A549 (cell line): ENCODE results near the gene DNAH17. TPM values are rescaled to one million over a fixed set of nuclear protein-coding genes. Genes with fewer than 3 reads are reported as not detected.

ENCODE experiments used
- ATAC-seq, 2 experiments: fragments of 200-7000 bp in 1 of 2; fragments of >200 bp in 1 of 2; cut with Nextera tagmentation in 1 of 2; cut with Tn5 transposase in 1 of 2; 3 replicates each; pipeline versions ENCODE4 v1.8.0 to v1.9.1; 2018 to 2020; ENCODE audit warnings: mild to moderate bottlenecking in 1 of 2, moderate library complexity in 1 of 2
- CTCF ChIA-PET: fragments of 300-600 bp; sonication (Branson Sonifier 250); formaldehyde crosslinking; extraction: SDS; loops from one replicate; lab custom pipeline; 2021; ENCODE audit warnings: antibody characterized with exemption, inconsistent platforms; lab: Yijun Ruan, JAX
- POLR2A ChIA-PET: fragments of 350-600 bp; formaldehyde crosslinking; extraction: SDS; loops from one replicate; lab custom pipeline; 2021; ENCODE audit warnings: antibody characterized with exemption, inconsistent platforms; lab: Yijun Ruan, JAX
- DNase-seq, 2 experiments: peaks; one replicate each; pipeline versions ENCODE4 v3.0.0 to v3.0.0-alpha.2; 2011 to 2016; ENCODE audit warnings: low read depth in 1 of 2, low spot score in 1 of 2
- FAIRE-seq: peaks from 2 replicates; lab custom pipeline; 2011; peaks lifted over from hg19 to GRCh38; lab: Jason Lieb, UNC
- H3K27ac ChIP-seq, 2 experiments: fragments of >200 bp; sonication (Bioruptor Twin); formaldehyde crosslinking; 3 replicates each; pipeline ENCODE4 v1.5.1; 2016 to 2017
- H3K4me1 ChIP-seq: fragments of >200 bp; sonication (Bioruptor Twin); formaldehyde crosslinking; 3 replicates; pipeline ENCODE4 v1.6.1; 2016
- H3K4me2 ChIP-seq: fragments of >200 bp; sonication (Bioruptor Twin); formaldehyde crosslinking; 3 replicates; pipeline ENCODE4 v1.6.1; 2016
- H3K4me3 ChIP-seq: fragments of >200 bp; sonication (Bioruptor Twin); formaldehyde crosslinking; 3 replicates; pipeline ENCODE4 v1.5.1; 2016
- H3K9me3 ChIP-seq: fragments of >200 bp; sonication (Bioruptor Twin); formaldehyde crosslinking; 3 replicates; pipeline ENCODE4 v1.6.1; 2016
- BCL3 ChIP-seq: fragments of >200 bp; sonication (Bioruptor Twin); formaldehyde crosslinking; IDR thresholded peaks from 3 replicates; pipeline ENCODE4 v1.6.1; 2016
- CBX8 ChIP-seq: fragments of 200-600 bp; sonication (generic); IDR thresholded peaks from 2 replicates; pipeline ENCODE4 v1.6.1; 2016
- CHD2 ChIP-seq: fragments of 150-350 bp; IDR thresholded peaks from 2 replicates; pipeline ENCODE4 v1.6.1; 2014; ENCODE audit warnings: low read length; ENCODE audit not compliant: partially characterized antibody
- CHD4 ChIP-seq: fragments of 200-600 bp; sonication (generic); IDR thresholded peaks from 2 replicates; pipeline ENCODE4 v1.6.1; 2016; ENCODE audit warnings: antibody characterized with exemption, mild to moderate bottlenecking, borderline replicate concordance
- EHF ChIP-seq: fragments of 250-450 bp; sonication (Bioruptor Pico); IDR thresholded peaks from 2 replicates; pipeline ENCODE4 v1.5.0; 2020; ENCODE audit warnings: mild to moderate bottlenecking
- EHMT2 ChIP-seq: fragments of 200-600 bp; sonication (generic); IDR thresholded peaks from 2 replicates; pipeline ENCODE4 v1.6.1; 2016; ENCODE audit warnings: antibody characterized with exemption, low read depth, mild to moderate bottlenecking, moderate library complexity
- ESRRA ChIP-seq: fragments of 150-350 bp; IDR thresholded peaks from 2 replicates; pipeline ENCODE4 v1.6.1; 2014; ENCODE audit warnings: mild to moderate bottlenecking, low read length, borderline replicate concordance
- FOSL2 ChIP-seq, 2 experiments: fragments of 450-650 bp in 1 of 2; fragments of >200 bp in 1 of 2; sonication (Bioruptor Twin) in 1 of 2; formaldehyde crosslinking; IDR thresholded peaks; 2 replicates each; pipeline versions ENCODE4 v1.5.0 to v1.6.1; 2016 to 2020; ENCODE audit warnings: mild to moderate bottlenecking in 1 of 2, moderate library complexity in 1 of 2
- FOXS1 ChIP-seq: fragments of 250-450 bp; sonication (Bioruptor Pico); IDR thresholded peaks from 2 replicates; pipeline ENCODE4 v1.5.0; 2020; ENCODE audit warnings: mild to moderate bottlenecking, moderate library complexity
- GATA3 ChIP-seq: IDR thresholded peaks from 2 replicates; pipeline ENCODE4 v1.6.1; 2012; ENCODE audit warnings: borderline replicate concordance
- HDAC2 ChIP-seq: fragments of 200-600 bp; sonication (generic); IDR thresholded peaks from 2 replicates; pipeline ENCODE4 v1.6.1; 2016
- HOXB13 ChIP-seq: fragments of 250-450 bp; sonication (Bioruptor Pico); IDR thresholded peaks from 2 replicates; pipeline ENCODE4 v1.5.0; 2020; ENCODE audit warnings: low read depth, mild to moderate bottlenecking, moderate library complexity
- JUNB ChIP-seq: fragments of >200 bp; sonication (Bioruptor Twin); formaldehyde crosslinking; IDR thresholded peaks from 2 replicates; pipeline ENCODE4 v1.6.1; 2016
- KDM1A ChIP-seq: fragments of 200-600 bp; sonication (generic); IDR thresholded peaks from 2 replicates; pipeline ENCODE4 v1.6.1; 2016; ENCODE audit warnings: low read depth, mild to moderate bottlenecking
- MAFK ChIP-seq: fragments of 450-650 bp; IDR thresholded peaks from 2 replicates; pipeline ENCODE4 v1.6.1; 2014; ENCODE audit not compliant: partially characterized antibody
- MYC ChIP-seq: IDR thresholded peaks from 2 replicates; pipeline ENCODE4 v1.6.1; 2012; ENCODE audit warnings: mild to moderate bottlenecking, inconsistent platforms, low read length, improper control_type of control experiment, borderline replicate concordance
- NFE2L2 ChIP-seq: fragments of 150-350 bp; conservative IDR thresholded peaks from 2 replicates; pipeline ENCODE4 v1.6.1; 2014; ENCODE audit warnings: low read length
- NR3C1 ChIP-seq: fragments of >200 bp; sonication (Bioruptor Twin); formaldehyde crosslinking; IDR thresholded peaks from 3 replicates; pipeline ENCODE4 v1.6.1; 2017
- PHF8 ChIP-seq: fragments of 200-600 bp; sonication (generic); IDR thresholded peaks from 2 replicates; pipeline ENCODE4 v1.6.1; 2016; ENCODE audit warnings: low read depth, mild to moderate bottlenecking, antibody characterized with exemption, moderate library complexity, borderline replicate concordance
- RAD21 ChIP-seq, 2 experiments: fragments of >200 bp in 1 of 2; sonication (Bioruptor Twin) in 1 of 2; formaldehyde crosslinking in 1 of 2; IDR thresholded peaks in 1 of 2; conservative IDR thresholded peaks in 1 of 2; 2 replicates in 1 of 2; 3 replicates in 1 of 2; pipeline ENCODE4 v1.6.1; 2012 to 2018; ENCODE audit warnings: inconsistent platforms in 1 of 2
- RARB ChIP-seq: fragments of 250-450 bp; sonication (Bioruptor Pico); IDR thresholded peaks from 2 replicates; pipeline ENCODE4 v1.8.0; 2021; ENCODE audit warnings: mild to moderate bottlenecking, moderate library complexity
- RCOR1 ChIP-seq: fragments of 150-350 bp; IDR thresholded peaks from 2 replicates; pipeline ENCODE4 v1.6.1; 2014; ENCODE audit warnings: antibody characterized with exemption, low read length, low read depth
- RNF2 ChIP-seq: fragments of 200-600 bp; sonication (generic); IDR thresholded peaks from 2 replicates; pipeline ENCODE4 v1.6.1; 2016; ENCODE audit warnings: low read depth, mild to moderate bottlenecking, antibody characterized with exemption, moderate library complexity, borderline replicate concordance
- SMC3 ChIP-seq: fragments of >200 bp; sonication (Bioruptor Twin); formaldehyde crosslinking; IDR thresholded peaks from 3 replicates; pipeline ENCODE4 v1.6.1; 2018; ENCODE audit warnings: inconsistent platforms
- SREBF2 ChIP-seq: fragments of 450-650 bp; IDR thresholded peaks from 2 replicates; pipeline ENCODE4 v1.6.1; 2014; ENCODE audit warnings: mild to moderate bottlenecking, moderate library complexity
- TFCP2L1 ChIP-seq: fragments of 250-450 bp; sonication (Bioruptor Pico); IDR thresholded peaks from 2 replicates; pipeline ENCODE4 v1.5.0; 2021; ENCODE audit warnings: mild to moderate bottlenecking
- TP53 ChIP-seq: fragments of 250-450 bp; sonication (Bioruptor Pico); IDR thresholded peaks from 2 replicates; pipeline ENCODE4 v1.5.0; 2021; ENCODE audit warnings: mild to moderate bottlenecking, moderate library complexity
- ZFP36 ChIP-seq: fragments of 450-650 bp; IDR thresholded peaks from 2 replicates; pipeline ENCODE4 v1.6.1; 2014; ENCODE audit warnings: borderline replicate concordance; ENCODE audit not compliant: partially characterized antibody
- ZSCAN20 ChIP-seq: fragments of 250-450 bp; sonication (Bioruptor Pico); IDR thresholded peaks from 2 replicates; pipeline ENCODE4 v1.8.0; 2022; ENCODE audit warnings: mild to moderate bottlenecking, moderate library complexity
- WGBS: methylation state at CpG from one replicate; pipeline ENCODE4 v1.1.6; 2017; ENCODE audit errors: missing lambda C conversion rate; 5-methylcytosine and 5-hydroxymethylcytosine counted together
- polyA plus RNA-seq, 4 experiments: library from polyadenylated mRNA; depleted of rRNA in 3 of 4; stranded (reverse); fragments of >200 nt; fragmentation: RNase III in 1 of 4; extraction: RNeasy Plus Mini Kit Qiagen cat#74134 plus additional on column Dnase treatment in 1 of 4; gene quantifications; 2 replicates in 3 of 4; 3 replicates in 1 of 4; pipeline ENCODE4 v1.2.3, GENCODE V29; 2011 to 2017
- TF ChIP-seq, protein P1 (sequence below): IDR thresholded peaks from 2 replicates; pipeline ENCODE4 v1.6.1; 2012; ENCODE audit warnings: low read depth, borderline replicate concordance
- TF ChIP-seq, protein P2 (sequence below): fragments of 250-450 bp; sonication (Bioruptor Pico); IDR thresholded peaks from 2 replicates; pipeline ENCODE4 v1.5.0; 2020; ENCODE audit warnings: low read depth, mild to moderate bottlenecking, moderate library complexity

The DNAH17 gene
- polyA plus RNA-seq, 2 of the 4 experiments (the other 2 are of a cell fraction): 0.21 to 0.26 TPM

- TF ChIP-seq, protein P1, sequence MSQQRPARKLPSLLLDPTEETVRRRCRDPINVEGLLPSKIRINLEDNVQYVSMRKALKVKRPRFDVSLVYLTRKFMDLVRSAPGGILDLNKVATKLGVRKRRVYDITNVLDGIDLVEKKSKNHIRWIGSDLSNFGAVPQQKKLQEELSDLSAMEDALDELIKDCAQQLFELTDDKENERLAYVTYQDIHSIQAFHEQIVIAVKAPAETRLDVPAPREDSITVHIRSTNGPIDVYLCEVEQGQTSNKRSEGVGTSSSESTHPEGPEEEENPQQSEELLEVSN: no peak
- TF ChIP-seq, protein P2, sequence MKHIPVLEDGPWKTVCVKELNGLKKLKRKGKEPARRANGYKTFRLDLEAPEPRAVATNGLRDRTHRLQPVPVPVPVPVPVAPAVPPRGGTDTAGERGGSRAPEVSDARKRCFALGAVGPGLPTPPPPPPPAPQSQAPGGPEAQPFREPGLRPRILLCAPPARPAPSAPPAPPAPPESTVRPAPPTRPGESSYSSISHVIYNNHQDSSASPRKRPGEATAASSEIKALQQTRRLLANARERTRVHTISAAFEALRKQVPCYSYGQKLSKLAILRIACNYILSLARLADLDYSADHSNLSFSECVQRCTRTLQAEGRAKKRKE: no peak
- TF ChIP-seq RARB (CRISPR knock-in tag): no peak
Observed at GRCh38 chr17:78460951-78461798, 116.0 kb downstream of the DNAH17 start (continued).

DNA sequence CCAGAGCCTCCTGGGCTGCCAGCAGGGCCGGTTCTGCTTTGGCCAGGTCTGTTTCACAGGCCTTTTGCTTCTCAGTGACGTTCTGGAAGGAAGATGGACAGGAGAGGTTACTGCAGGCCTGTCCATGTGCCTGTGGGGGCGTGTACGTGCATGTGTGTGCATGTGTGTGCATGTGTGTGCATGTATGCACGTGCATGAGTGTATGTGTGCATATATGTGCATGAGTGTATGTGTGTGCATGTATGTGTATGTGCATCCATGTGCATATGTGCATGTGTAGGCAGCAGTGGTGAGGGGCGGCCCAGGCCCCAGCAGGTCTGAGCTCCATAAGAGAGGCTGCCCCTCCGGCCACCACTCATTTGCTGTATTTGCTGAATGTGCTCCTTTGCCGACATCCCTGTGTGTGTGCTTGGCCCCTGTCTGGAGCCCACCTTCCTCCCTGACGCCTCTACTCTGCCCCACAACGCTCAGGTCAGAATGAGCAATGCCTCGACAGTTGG is 117.0 kb downstream of the DNAH17 start:
- no peak overlapping the region for H3K4me2 ChIP-seq
- no peak for ATAC-seq
- FAIRE-seq: no peak
- H3K4me3 ChIP-seq: no peak overlapping the region
- DNase-seq: no peak
- ChIA-PET POLR2A (no interaction called here), CTCF (interaction anchor here (0.8 to 3.3 kb wide), 6 partner anchors 15 to 249 kb away, joined by 3 to 18 read pairs (median 3); no protein-coding TSS in a partner anchor)
- 57% methylated on average over 11 of the region's 11 CpGs for WGBS
- TF ChIP-seq KDM1A (no peak), EHF (CRISPR knock-in tag) (no peak), RAD21 (conservative IDR thresholded peaks at IDR 0.05 in 1 of 2, IDR thresholded peaks at IDR 0.05 in 1 of 2) (no peak), BCL3 (no peak), RNF2 (no peak), ZSCAN20 (CRISPR knock-in tag) (no peak), FOXS1 (CRISPR knock-in tag) (no peak), HDAC2 (no peak), NR3C1 (no peak), HOXB13 (no peak), ESRRA (no peak), CHD4 (no peak), RCOR1 (no peak), ZFP36 (no peak), JUNB (no peak), SMC3 (no peak), CHD2 (no peak), SREBF2 (no peak)
- TF ChIP-seq, protein P2: no peak
- H3K9me3 ChIP-seq: no peaks in the 10 kb centered on the region
- no peaks in the 10 kb centered on the region for H3K4me1 ChIP-seq
- H3K27ac ChIP-seq: no peak overlapping the region

DNA sequence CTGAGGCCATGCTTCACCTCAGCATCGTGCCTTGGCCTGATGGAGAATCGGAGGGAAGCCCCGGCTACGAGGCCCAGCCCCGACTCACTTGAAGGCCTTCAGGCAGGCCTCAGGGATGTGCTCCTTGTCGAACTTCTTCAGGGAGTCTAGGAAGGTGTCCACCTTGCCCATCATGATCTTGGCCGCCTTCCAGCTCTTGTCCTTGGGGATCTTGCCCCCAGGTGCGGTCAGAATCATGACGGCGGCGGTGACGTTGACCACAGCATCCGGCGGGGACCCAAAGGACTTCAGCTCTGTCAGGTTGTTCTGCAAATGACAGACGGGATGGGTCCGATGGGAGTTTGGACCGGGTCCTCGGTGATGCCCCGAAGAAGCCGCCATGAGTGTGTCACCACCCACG is 117.5 kb downstream of the DNAH17 start:
- Histone ChIP-seq H3K9me3 (no peaks in the 10 kb centered on the region), H3K27ac (no peak overlapping the region), H3K4me1 (no peaks in the 10 kb centered on the region), H3K4me3 (no peak overlapping the region), H3K4me2 (no peak overlapping the region)
- ATAC-seq (no peak), DNase-seq (no peak), FAIRE-seq (no peak)
- POLR2A ChIA-PET: no interaction called here
- WGBS: 88% methylated on average over 21 of the region's 21 CpGs
- CTCF ChIA-PET: interaction anchor here (0.6 to 3.3 kb wide), 8 partner anchors 9 to 562 kb away, joined by 3 to 18 read pairs (median 3); no protein-coding TSS in a partner anchor
- TF ChIP-seq RNF2 (no peak), EHMT2 (no peak), CHD4 (no peak), PHF8 (no peak), RAD21 (conservative IDR thresholded peaks at IDR 0.05 in 1 of 2, IDR thresholded peaks at IDR 0.05 in 1 of 2) (no peak), BCL3 (no peak), TP53 (CRISPR knock-in tag) (no peak), NFE2L2 (no peak), GATA3 (no peak), TFCP2L1 (CRISPR knock-in tag) (no peak), FOSL2 (IDR thresholded peaks at IDR 0.05) (no peak), FOSL2 (CRISPR knock-in tag; IDR thresholded peaks at IDR 0.05) (no peak), MAFK (no peak), CBX8 (no peak), ESRRA (no peak), MYC (no peak)
